Nephron progenitor cell (in vitro differentiated cells): ENCODE measurements around the gene HPCAL1.
"Not testable (repeated sequence)": the region's sequence is repeated elsewhere in the genome, so short reads cannot be mapped to it uniquely, and the experiment has no call there.

ENCODE experiments used
- DNase-seq: peaks from one replicate; pipeline ENCODE4 v3.0.0; 2021
- H3K27ac Mint-ChIP-seq: 2 replicates; pipeline ENCODE4 v1.8.0; 2021; ENCODE audit warnings: mild to moderate bottlenecking, moderate library complexity, mixed read lengths
- H3K27me3 Mint-ChIP-seq: 2 replicates; pipeline ENCODE4 v1.8.0; 2021; ENCODE audit warnings: mild to moderate bottlenecking, low read depth, mixed read lengths; ENCODE audit not compliant: poor library complexity
- H3K36me3 Mint-ChIP-seq: 2 replicates; pipeline ENCODE4 v1.8.0; 2021; ENCODE audit warnings: low read depth, mixed read lengths
- H3K4me1 Mint-ChIP-seq: 2 replicates; pipeline ENCODE4 v1.8.0; 2021; ENCODE audit warnings: mixed read lengths
- H3K4me3 Mint-ChIP-seq: 2 replicates; pipeline ENCODE4 v1.8.0; 2021; ENCODE audit warnings: mild to moderate bottlenecking, moderate library complexity, mixed read lengths
- H3K9me3 Mint-ChIP-seq: 2 replicates; pipeline ENCODE4 v1.8.0; 2021; ENCODE audit warnings: mild to moderate bottlenecking, moderate library complexity, mixed read lengths
- TF ChIP-seq, protein P1 (sequence below): fragments of 200-600 bp; sonication (generic); IDR thresholded peaks from 2 replicates; pipeline ENCODE4 v1.5.0; 2021; ENCODE audit warnings: antibody characterized with exemption

HPCAL1 gene

DNA sequence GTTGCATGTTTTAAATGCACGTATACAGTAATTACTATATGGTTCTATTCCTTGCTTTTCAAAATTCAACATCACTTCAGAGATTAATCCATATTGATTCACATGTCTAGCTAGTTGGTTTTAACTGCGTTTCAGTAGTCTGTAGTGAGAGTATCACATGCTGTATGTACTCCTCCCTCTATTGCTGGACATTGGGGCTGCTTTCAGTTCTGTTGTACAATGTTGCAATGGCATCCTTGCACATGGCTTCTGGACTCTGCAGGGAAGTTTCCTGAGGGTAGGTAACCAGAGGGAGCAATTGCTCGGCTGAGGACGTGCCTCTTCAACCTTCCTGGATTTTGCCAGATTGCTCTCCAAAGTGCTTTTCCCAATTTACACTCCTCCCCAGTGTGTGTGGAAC, 10.7 kb upstream of the HPCAL1 start:
- H3K27ac Mint-ChIP-seq: no peak overlapping the region
- no peak for DNase-seq
- H3K4me1 Mint-ChIP-seq: no peaks in the 10 kb centered on the region
- H3K9me3 Mint-ChIP-seq: peaks cover 23% of the 10 kb centered on the region
- H3K4me3 Mint-ChIP-seq: no peak overlapping the region
- TF ChIP-seq, protein P1, sequence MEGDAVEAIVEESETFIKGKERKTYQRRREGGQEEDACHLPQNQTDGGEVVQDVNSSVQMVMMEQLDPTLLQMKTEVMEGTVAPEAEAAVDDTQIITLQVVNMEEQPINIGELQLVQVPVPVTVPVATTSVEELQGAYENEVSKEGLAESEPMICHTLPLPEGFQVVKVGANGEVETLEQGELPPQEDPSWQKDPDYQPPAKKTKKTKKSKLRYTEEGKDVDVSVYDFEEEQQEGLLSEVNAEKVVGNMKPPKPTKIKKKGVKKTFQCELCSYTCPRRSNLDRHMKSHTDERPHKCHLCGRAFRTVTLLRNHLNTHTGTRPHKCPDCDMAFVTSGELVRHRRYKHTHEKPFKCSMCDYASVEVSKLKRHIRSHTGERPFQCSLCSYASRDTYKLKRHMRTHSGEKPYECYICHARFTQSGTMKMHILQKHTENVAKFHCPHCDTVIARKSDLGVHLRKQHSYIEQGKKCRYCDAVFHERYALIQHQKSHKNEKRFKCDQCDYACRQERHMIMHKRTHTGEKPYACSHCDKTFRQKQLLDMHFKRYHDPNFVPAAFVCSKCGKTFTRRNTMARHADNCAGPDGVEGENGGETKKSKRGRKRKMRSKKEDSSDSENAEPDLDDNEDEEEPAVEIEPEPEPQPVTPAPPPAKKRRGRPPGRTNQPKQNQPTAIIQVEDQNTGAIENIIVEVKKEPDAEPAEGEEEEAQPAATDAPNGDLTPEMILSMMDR: no peak
- peaks cover 10% of the 10 kb centered on the region for H3K27me3 Mint-ChIP-seq
- peaks cover 4% of the 10 kb centered on the region for H3K36me3 Mint-ChIP-seq

DNA sequence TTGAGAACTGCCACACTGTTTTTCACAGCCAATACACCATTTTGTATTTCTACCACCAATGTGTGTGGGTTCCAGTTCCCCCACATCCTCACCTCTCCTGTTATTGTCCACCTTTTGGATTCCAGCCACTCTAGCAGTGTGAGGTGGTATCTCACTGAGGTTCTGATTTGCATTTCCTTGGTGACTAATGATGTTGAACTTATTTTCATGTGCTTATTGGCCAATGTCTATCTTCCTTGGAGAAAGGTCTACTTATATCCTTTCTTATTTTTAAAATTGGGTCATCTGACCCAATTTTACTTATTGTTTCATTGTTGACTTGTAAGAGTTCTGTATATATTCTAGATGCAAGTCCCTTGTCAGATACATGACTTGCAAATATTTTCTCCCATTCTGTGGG, 9.1 kb upstream of the HPCAL1 start:
- Mint-ChIP-seq H3K36me3 (peaks cover 5% of the 10 kb centered on the region), H3K27me3 (peaks cover 10% of the 10 kb centered on the region), H3K9me3 (peaks cover 27% of the 10 kb centered on the region), H3K4me3 (no peak overlapping the region), H3K27ac (no peak overlapping the region), H3K4me1 (peaks cover 12% of the 10 kb centered on the region)
- TF ChIP-seq, protein P1: no peak
- DNase-seq: no peak

DNA sequence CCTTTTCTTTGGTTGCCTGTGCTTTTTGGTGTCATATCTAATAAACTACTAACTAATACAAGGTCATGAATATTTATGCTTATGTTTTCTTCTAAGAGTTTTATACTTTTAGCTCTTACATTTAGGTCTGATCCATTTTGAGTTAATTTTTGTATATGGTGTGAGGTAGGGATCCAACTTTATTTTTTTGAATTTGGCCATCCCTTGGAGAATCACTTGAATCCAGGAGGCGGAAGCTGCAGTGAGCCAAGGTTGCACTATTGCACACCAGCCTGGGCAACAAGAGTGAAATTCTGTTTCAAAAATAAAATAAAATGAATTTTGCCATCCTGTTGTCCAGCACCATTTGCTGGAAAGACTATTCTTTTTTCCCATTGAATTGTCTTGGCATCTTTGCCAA, 8.6 kb upstream of the HPCAL1 start:
- TF ChIP-seq, protein P1: no peak
- no peak for DNase-seq
- Mint-ChIP-seq H3K9me3 (peaks cover 32% of the 10 kb centered on the region), H3K27me3 (peaks cover 10% of the 10 kb centered on the region), H3K4me3 (no peak overlapping the region), H3K36me3 (peaks cover 10% of the 10 kb centered on the region), H3K4me1 (peaks cover 12% of the 10 kb centered on the region), H3K27ac (no peak overlapping the region)

DNA sequence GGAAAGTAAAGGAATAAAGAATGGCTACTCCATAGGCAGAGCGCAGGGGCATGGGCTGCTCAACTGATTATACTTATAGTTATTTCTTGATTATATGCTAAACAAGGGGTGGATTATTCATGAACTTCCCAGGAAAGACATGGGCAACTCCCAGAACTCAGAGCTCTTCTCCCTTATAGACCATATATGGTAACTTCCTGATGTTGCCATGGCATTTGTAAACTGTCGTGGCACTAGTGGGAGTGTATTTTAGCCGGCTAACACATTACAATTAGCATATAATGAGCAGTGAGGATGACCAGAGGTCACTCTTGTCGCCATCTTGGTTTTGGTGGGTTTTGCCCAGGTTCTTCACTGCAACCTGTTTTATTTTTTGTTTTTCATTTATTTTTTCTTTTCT, 7.1 kb upstream of the HPCAL1 start:
- DNase-seq, H3K27ac Mint-ChIP-seq, H3K4me3 Mint-ChIP-seq: not testable (repeated sequence)
- Mint-ChIP-seq H3K9me3 (peaks cover 40% of the 10 kb centered on the region), H3K4me1 (peaks cover 12% of the 10 kb centered on the region), H3K27me3 (peaks cover 10% of the 10 kb centered on the region), H3K36me3 (peaks cover 10% of the 10 kb centered on the region)

DNA sequence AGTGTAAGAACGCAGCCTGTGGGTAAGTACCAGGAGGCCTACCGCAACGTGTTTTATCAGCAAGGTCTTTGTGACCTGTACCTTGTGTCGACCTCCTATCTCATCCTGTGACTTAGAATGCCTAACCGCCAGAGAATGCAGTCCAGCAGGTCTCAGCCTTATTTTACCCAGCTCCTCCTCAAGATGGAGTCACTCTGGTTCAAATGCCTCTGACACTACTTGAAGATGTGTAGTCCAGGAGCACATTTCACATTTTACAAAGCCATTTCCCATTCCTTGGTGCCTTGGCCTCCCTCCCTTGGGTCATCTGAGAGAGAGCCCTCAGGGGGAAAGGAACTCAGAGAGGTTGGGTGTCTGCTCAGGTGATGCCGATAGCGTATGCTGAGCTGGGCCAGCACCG, 6.6 kb upstream of the HPCAL1 start:
- Mint-ChIP-seq H3K4me1 (peaks cover 16% of the 10 kb centered on the region), H3K36me3 (peaks cover 10% of the 10 kb centered on the region), H3K9me3 (peaks cover 40% of the 10 kb centered on the region), H3K27me3 (peaks cover 10% of the 10 kb centered on the region), H3K27ac (no peak overlapping the region), H3K4me3 (no peak overlapping the region)
- TF ChIP-seq, protein P1: no peak
- no peak for DNase-seq

DNA sequence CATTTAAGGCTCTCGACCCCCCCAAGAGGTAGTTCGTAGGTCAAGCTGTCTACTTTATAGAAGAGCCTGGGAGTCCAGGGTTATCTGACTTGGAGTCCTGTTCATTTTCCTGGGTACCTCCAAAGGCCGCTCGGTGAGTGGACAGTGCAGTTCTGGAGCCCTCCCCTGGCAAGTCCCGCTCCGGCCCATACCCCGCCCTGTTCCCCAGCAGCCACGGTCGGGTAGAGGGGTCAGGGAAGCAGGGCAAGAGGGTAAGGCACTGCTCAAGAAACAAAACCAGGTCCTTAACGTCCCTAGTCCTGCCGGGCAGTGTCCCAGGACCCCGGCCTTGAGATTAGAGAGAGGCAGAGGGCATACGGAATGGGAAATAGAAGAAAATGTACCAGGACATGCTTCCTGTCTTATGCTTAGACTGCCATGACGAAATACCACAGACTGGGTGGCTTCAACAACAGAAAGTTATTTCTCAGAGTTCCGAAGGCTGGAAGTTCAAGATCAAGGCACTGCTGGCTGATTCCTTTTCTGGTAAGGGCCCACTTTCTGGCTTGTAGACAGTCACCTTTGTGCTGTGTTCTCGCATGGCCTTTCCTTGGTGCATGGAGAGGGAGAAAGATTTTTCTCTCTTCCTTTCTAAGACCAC, 5.4 kb upstream of the HPCAL1 start:
- peaks cover 22% of the 10 kb centered on the region for H3K4me1 Mint-ChIP-seq
- TF ChIP-seq, protein P1: no peak
- H3K9me3 Mint-ChIP-seq: peaks cover 40% of the 10 kb centered on the region
- no peak overlapping the region for H3K4me3 Mint-ChIP-seq
- H3K36me3 Mint-ChIP-seq: peaks cover 10% of the 10 kb centered on the region
- no peak overlapping the region for H3K27ac Mint-ChIP-seq
- no peak for DNase-seq
- peaks cover 10% of the 10 kb centered on the region for H3K27me3 Mint-ChIP-seq
